HFFc6 (cell line): Measurements from ENCODE around the gene CFAP57. TPM values are rescaled to one million over a fixed set of nuclear protein-coding genes. Genes with fewer than 3 reads are reported as not detected.
"Not testable (repeated sequence)": the region's sequence is repeated elsewhere in the genome, so short reads cannot be mapped to it uniquely, and the experiment has no call there.

Experiments used
- DNase-seq: peaks from one replicate; pipeline ENCODE4 v3.0.0-alpha.2; 2018
- H3K27ac Mint-ChIP-seq: 2 replicates; pipeline ENCODE4 v1.8.0; 2020; ENCODE audit warnings: mild to moderate bottlenecking, mixed read lengths
- H3K27me3 Mint-ChIP-seq: 2 replicates; pipeline ENCODE4 v1.8.0; 2021; ENCODE audit warnings: mild to moderate bottlenecking, moderate library complexity, mixed read lengths; ENCODE audit not compliant: insufficient read depth
- H3K36me3 Mint-ChIP-seq: 2 replicates; pipeline ENCODE4 v1.8.0; 2021; ENCODE audit warnings: low read depth, mixed read lengths
- H3K4me1 Mint-ChIP-seq: 2 replicates; pipeline ENCODE4 v1.8.0; 2020; ENCODE audit warnings: low read depth, mixed read lengths
- H3K4me3 Mint-ChIP-seq: 2 replicates; pipeline ENCODE4 v1.8.0; 2020; ENCODE audit warnings: mild to moderate bottlenecking, moderate library complexity, mixed read lengths
- H3K9me3 Mint-ChIP-seq: 2 replicates; pipeline ENCODE4 v1.8.0; 2020; ENCODE audit warnings: mild to moderate bottlenecking, mixed read lengths
- total RNA-seq, 6 experiments: library from RNA; stranded (reverse); fragmentation: NEBNext Ultra II Directional; extraction: Animal tissue kit (Norgen Biotek cat#: 25700); gene quantifications; 2 replicates in 1 of 6; 3 replicates in 5 of 6; pipeline ENCODE4 v1.2.3, GENCODE V29; 2021
- TF ChIP-seq, protein P1 (sequence below): fragments of 200-600 bp; sonication (generic); IDR thresholded peaks from 2 replicates; pipeline ENCODE4 v1.5.0; 2021; ENCODE audit warnings: antibody characterized with exemption, mild to moderate bottlenecking

CFAP57 gene
- total RNA-seq, 6 experiments from 2014 or later: 0.14 to 0.75 (median 0.19) TPM

DNA sequence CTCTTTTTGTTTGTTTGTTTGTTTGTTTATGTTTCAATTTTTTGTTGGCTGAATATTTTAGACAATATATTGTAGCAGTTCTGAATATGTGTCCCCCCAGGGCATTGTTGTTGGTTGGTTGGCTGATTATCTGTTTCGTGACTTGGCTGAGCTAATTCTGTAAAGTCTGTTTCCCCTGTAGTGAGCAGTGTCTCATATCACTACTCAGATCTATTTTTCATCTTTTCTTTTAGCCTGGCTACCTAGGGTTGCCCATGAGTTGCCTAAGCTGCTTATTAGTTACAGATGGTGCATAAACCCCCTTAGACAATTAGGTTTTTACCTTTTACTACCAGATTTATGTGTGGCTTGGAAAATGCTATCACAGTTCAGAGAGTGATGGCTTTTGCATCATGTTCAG, 32.3 kb downstream of the CFAP57 start:
- peak overlapping the region; percentile 97 for H3K27ac Mint-ChIP-seq
- no peaks in the 10 kb centered on the region for H3K27me3 Mint-ChIP-seq
- TF ChIP-seq, protein P1, sequence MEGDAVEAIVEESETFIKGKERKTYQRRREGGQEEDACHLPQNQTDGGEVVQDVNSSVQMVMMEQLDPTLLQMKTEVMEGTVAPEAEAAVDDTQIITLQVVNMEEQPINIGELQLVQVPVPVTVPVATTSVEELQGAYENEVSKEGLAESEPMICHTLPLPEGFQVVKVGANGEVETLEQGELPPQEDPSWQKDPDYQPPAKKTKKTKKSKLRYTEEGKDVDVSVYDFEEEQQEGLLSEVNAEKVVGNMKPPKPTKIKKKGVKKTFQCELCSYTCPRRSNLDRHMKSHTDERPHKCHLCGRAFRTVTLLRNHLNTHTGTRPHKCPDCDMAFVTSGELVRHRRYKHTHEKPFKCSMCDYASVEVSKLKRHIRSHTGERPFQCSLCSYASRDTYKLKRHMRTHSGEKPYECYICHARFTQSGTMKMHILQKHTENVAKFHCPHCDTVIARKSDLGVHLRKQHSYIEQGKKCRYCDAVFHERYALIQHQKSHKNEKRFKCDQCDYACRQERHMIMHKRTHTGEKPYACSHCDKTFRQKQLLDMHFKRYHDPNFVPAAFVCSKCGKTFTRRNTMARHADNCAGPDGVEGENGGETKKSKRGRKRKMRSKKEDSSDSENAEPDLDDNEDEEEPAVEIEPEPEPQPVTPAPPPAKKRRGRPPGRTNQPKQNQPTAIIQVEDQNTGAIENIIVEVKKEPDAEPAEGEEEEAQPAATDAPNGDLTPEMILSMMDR: no peak
- peaks cover 15% of the 10 kb centered on the region; the same call in 1 of the 2 replicates for H3K36me3 Mint-ChIP-seq
- peaks cover 48% of the 10 kb centered on the region for H3K4me1 Mint-ChIP-seq
- H3K4me3 Mint-ChIP-seq: no peak overlapping the region
- H3K9me3 Mint-ChIP-seq: no peaks in the 10 kb centered on the region; the same call in 1 of the 2 replicates
- no peak for DNase-seq

DNA sequence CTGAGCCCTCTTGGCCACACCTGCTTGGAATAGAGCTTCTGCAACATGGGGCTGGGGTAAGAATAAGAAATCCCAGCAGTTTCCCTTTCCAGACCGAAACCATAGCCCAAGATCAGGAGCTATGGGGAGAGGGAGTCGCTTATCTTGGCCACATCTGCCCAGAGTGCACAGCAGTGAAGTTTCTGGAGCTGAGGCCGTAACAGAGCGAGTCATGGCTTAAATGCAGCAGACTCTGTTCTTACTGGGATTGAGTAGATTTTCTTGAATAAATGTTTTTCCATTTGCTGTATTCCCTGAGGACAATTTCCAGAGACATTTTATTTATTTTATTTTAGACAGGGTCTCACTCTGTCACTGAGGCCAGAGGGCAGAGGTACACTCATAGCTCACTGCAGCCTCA, 33.5 kb downstream of the CFAP57 start:
- Mint-ChIP-seq H3K4me3 (peak overlapping the region; percentile 76), H3K36me3 (peaks cover 19% of the 10 kb centered on the region), H3K27me3 (no peaks in the 10 kb centered on the region), H3K27ac (peak overlapping the region; percentile 97), H3K4me1 (peaks cover 57% of the 10 kb centered on the region), H3K9me3 (no peaks in the 10 kb centered on the region; the same call in 1 of the 2 replicates)
- DNase-seq: peak; percentile 30
- TF ChIP-seq, protein P1: no peak

DNA sequence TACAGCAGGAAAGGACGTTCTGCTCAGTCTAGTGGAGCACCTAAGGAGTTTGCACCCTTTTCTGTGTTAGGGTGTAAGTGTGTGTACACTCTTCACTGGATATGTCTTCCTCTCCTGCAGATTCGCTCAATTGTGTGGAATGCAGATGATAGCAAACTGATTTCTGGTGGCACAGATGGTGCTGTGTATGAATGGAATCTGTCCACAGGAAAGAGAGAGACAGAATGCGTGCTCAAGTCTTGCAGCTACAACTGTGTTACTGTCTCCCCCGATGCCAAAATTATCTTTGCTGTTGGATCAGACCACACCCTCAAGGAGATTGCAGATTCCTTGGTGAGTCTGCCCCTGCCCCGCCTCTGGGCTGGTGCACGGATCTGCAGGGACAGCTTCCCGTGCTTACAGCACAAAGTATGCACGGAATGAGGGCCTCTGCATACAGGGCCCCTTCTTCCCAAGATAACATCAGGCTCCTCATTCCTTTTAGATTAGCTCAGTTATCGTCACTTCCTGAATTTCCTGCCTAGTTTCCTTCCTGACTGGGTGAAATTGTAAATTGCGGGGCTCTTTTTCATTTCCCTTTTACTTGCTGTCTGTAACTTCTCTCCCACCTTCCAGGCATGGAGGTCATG, 34.6 kb downstream of the CFAP57 start:
- H3K4me3 Mint-ChIP-seq: peak overlapping the region; percentile 76
- H3K27ac Mint-ChIP-seq: peak overlapping the region; percentile 97
- H3K9me3 Mint-ChIP-seq: no peaks in the 10 kb centered on the region; the same call in 1 of the 2 replicates
- DNase-seq: peak; percentile 99
- H3K36me3 Mint-ChIP-seq: peaks cover 19% of the 10 kb centered on the region
- no peaks in the 10 kb centered on the region for H3K27me3 Mint-ChIP-seq
- H3K4me1 Mint-ChIP-seq: peaks cover 57% of the 10 kb centered on the region
- TF ChIP-seq, protein P1: no peak

DNA sequence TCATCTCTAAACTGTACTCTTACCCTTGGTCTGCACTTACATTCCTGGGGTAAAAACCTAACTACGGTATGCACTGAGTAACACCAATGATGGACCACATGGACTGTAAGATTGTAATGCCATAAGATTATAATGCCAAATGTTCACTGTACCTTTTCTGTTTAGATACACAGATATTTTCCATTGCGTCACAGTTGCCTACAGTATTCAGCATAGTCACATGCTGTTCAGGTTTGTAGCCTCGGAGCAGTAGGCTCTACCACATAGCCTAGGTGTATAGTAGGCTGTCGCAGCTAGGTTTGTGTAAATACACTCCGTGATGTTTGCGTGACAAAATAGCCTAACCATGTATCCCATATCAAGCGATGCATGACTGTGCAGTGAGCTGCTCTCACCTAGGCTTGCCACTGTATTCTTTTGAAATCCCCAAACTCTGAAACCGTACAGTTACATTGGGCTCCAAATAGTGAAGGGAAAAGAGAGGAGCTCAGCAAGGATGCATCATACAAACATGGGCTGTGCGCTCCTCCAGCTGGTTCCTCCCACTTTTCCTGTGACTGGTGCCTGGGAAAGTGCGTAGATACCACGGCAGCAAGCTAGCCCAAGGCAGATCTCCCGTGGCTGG, 35.2 kb downstream of the CFAP57 start:
- Mint-ChIP-seq H3K36me3 (peaks cover 19% of the 10 kb centered on the region), H3K4me3 (peak overlapping the region; percentile 76), H3K27me3 (no peaks in the 10 kb centered on the region), H3K4me1 (peaks cover 57% of the 10 kb centered on the region), H3K27ac (peak overlapping the region; percentile 97), H3K9me3 (no peaks in the 10 kb centered on the region; the same call in 1 of the 2 replicates)
- TF ChIP-seq, protein P1: no peak
- DNase-seq: peak; percentile 77

DNA sequence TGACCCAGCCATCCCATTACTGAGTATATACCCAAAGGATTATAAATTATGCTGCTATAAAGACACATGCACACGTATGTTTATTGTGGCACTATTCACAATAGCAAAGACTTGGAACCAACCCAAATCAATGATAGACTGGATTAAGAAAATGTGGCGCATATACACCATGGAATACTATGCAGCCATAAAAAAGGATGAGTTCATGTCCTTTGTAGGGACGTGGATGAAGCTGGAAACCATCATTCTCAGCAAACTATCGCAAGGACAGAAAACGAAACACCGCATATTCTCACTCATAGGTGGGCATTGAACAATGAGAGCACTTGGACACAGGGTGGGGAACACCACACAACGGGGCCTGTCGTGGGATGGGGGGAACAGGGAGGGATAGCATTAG, 36.1 kb downstream of the CFAP57 start:
- H3K4me1 Mint-ChIP-seq: peaks cover 57% of the 10 kb centered on the region
- H3K27me3 Mint-ChIP-seq, DNase-seq, H3K9me3 Mint-ChIP-seq: not testable (repeated sequence)
- peaks cover 19% of the 10 kb centered on the region for H3K36me3 Mint-ChIP-seq
- peak overlapping the region; percentile 97 for H3K27ac Mint-ChIP-seq
- peak overlapping the region; percentile 76; the same call in 1 of the 2 replicates for H3K4me3 Mint-ChIP-seq
